Right atrium auricular region (tissue), 2 donors: Measurements from ENCODE around the gene PLD5. TPM values are rescaled to one million over a fixed set of nuclear protein-coding genes. Genes with fewer than 3 reads are reported as not detected.

Experiments used
- DNase-seq: peaks from one replicate; pipeline ENCODE4 v3.0.0-alpha.2; 2019; ENCODE audit warnings: low spot score
- H3K27ac ChIP-seq, 2 donors: fragments of 200-600 bp; sonication (generic); 1 replicate in 1 of 2; 2 replicates in 1 of 2; pipeline ENCODE4 v1.5.1; 2016 to 2019
- H3K27me3 ChIP-seq, 2 donors: fragments of 200-600 bp; sonication (generic); one replicate each; pipeline versions ENCODE4 v1.5.1 to v1.6.0; 2017 to 2019
- H3K36me3 ChIP-seq: fragments of 200-600 bp; sonication (generic); one replicate; pipeline ENCODE4 v1.5.1; 2016
- H3K4me1 ChIP-seq, 2 donors: fragments of 200-600 bp; sonication (generic); one replicate each; pipeline versions ENCODE4 v1.5.1 to v1.6.0; 2017 to 2019
- H3K4me3 ChIP-seq, 2 donors: fragments of 200-600 bp; sonication (generic); 1 replicate in 1 of 2; 2 replicates in 1 of 2; pipeline ENCODE4 v1.5.1; 2017 to 2019; ENCODE audit warnings: mild to moderate bottlenecking in 1 of 2, moderate library complexity in 1 of 2
- H3K9me3 ChIP-seq, 2 donors: fragments of 200-600 bp; sonication (generic); one replicate each; pipeline ENCODE4 v1.5.1; 2019
- total RNA-seq, 2 donors: library from RNA; depleted of rRNA; stranded (reverse); fragments of >200 nt; gene quantifications; one replicate each; pipeline ENCODE4 v1.1.0, GENCODE V29; 2016
- TF ChIP-seq, protein P1 (sequence below), 2 donors: fragments of 200-600 bp; sonication (generic); IDR thresholded peaks; one replicate each; pipeline ENCODE4 v1.5.1; 2019; ENCODE audit warnings: antibody characterized with exemption in 2 of 2

The PLD5 gene
- total RNA-seq, 2 donors from 2014 or later = 0.12 to 0.19 TPM

DNA sequence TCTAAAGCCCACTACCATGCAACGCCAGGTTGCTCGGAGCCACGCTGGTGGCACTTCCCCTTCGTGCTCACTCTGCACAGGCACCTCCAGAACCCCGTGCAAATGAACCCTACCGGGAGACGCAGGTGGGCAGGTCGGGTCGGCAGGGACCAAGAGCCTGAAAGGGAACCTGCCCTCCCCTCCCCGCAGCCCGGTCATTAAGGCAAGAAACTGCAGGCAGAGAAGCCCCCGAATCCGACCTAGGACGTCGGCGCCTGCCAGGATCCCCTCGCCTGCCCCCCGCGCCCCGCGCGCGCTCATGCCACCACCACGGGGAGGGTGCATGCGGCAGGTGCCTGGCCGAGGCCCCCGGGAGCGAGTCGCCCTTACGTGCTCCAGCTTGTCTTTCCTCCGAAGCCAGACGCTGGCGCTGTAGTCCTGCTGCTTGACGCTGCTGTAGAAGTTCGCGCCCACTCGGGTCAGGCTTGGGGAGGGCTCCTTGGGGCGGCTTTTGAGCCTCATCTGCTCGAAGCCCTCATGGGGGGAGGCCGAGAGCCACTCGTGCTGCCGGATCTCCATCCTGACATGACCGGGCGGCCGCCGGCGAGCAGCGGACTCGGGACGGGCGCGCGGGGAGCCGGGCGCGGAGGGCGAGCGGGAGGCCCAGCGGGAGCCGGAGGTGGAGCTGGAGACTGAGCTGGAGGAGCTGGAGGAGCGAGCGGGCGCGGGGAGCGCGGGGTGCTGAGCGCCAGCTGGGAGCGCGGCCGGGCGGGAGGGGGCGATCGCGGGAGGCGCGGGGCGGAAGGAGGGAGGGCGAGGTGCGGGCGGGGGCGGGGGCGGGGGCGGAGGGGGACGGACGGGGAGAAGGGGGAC is 552 bp downstream of the PLD5 start:
- Histone ChIP-seq H3K9me3 (no peaks in the 10 kb centered on the region), H3K4me3 (peak overlapping the region; percentile 17 to 41), H3K36me3 (no peaks in the 10 kb centered on the region), H3K4me1 (peaks cover 0 to 19% of the 10 kb centered on the region in 2 donors), H3K27me3 (peaks cover 4 to 16% of the 10 kb centered on the region in 2 donors), H3K27ac (no peak overlapping the region)
- TF ChIP-seq, protein P1, sequence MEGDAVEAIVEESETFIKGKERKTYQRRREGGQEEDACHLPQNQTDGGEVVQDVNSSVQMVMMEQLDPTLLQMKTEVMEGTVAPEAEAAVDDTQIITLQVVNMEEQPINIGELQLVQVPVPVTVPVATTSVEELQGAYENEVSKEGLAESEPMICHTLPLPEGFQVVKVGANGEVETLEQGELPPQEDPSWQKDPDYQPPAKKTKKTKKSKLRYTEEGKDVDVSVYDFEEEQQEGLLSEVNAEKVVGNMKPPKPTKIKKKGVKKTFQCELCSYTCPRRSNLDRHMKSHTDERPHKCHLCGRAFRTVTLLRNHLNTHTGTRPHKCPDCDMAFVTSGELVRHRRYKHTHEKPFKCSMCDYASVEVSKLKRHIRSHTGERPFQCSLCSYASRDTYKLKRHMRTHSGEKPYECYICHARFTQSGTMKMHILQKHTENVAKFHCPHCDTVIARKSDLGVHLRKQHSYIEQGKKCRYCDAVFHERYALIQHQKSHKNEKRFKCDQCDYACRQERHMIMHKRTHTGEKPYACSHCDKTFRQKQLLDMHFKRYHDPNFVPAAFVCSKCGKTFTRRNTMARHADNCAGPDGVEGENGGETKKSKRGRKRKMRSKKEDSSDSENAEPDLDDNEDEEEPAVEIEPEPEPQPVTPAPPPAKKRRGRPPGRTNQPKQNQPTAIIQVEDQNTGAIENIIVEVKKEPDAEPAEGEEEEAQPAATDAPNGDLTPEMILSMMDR (IDR thresholded peaks at IDR 0.05) = no peak
- no peak for DNase-seq

DNA sequence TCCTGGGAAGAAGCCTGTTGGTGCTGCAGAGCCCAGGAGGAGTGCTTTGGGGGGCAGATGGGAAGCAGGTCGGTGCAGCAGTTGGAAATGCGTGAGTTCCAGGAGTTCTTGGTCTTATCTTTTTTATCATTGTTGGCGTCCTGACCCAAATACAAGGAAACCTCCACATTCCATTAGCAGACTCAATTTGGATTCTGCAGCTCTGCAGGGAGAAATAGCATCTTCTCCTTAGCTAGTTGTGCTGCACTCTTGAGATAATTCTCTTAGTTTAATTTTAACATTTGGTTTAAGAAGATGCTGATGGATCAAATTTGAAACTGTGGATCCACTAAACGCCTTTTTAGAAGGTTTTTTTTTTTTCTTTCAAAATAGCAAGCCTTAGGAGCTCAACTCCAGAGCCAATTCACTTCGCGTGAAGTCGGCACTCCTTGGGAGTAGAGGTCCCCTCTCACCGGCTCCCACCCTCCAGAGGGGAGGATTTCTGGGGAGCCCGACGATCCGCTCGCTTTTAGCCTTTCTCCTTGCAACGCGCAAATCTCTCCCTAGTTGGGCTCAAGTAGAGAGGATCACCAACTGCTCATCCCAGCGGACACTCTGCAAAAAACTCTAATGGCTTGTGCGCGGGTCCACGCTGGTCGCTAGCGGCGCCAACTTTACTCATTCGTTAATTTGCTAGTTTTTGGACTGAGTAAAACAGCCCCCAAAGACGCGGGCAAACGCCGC is 1.3 kb downstream of the PLD5 start:
- H3K4me3 ChIP-seq = no peak overlapping the region
- H3K27ac ChIP-seq = no peak overlapping the region
- no peaks in the 10 kb centered on the region for H3K36me3 ChIP-seq
- TF ChIP-seq, protein P1 (IDR thresholded peaks at IDR 0.05) = no peak
- H3K9me3 ChIP-seq = no peaks in the 10 kb centered on the region
- H3K4me1 ChIP-seq = peaks cover 0 to 19% of the 10 kb centered on the region in 2 donors
- H3K27me3 ChIP-seq = peaks cover 4 to 16% of the 10 kb centered on the region in 2 donors
- no peak for DNase-seq

DNA sequence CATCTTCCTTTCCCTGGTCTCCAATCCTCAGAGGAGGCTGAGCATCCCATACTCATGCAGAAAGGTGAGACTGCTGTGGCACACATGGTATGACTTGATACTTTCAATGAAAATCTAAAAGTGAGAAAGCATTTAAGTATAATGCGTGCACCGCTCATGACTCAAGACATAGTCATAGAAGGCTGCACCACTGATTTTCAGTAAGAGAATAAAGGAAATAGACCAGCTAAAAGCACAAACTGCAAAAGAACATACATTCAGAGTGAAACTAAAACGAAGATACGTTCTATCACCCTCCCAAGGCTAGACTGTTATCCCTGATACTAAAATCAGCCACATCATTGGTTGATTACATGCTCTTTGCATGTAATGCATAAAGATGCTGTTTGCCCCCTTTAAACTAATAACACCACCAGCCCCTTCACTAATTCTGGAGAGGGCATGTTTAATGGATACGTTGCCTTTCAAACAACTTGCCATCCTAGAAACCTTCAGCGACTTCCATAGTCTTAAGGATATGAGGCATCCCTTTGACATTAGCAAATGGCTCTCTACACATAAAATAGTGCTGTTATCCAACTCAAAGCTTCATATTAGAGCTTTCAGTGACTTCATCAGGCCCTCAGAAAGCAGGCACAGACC is 2.1 kb downstream of the PLD5 start:
- Histone ChIP-seq H3K4me1 (peaks cover 0 to 19% of the 10 kb centered on the region in 2 donors), H3K4me3 (no peak overlapping the region), H3K9me3 (peaks cover 0 to 4% of the 10 kb centered on the region in 2 donors), H3K27ac (no peak overlapping the region), H3K36me3 (no peaks in the 10 kb centered on the region), H3K27me3 (peaks cover 4 to 16% of the 10 kb centered on the region in 2 donors)
- TF ChIP-seq, protein P1 (IDR thresholded peaks at IDR 0.05) = no peak
- no peak for DNase-seq

DNA sequence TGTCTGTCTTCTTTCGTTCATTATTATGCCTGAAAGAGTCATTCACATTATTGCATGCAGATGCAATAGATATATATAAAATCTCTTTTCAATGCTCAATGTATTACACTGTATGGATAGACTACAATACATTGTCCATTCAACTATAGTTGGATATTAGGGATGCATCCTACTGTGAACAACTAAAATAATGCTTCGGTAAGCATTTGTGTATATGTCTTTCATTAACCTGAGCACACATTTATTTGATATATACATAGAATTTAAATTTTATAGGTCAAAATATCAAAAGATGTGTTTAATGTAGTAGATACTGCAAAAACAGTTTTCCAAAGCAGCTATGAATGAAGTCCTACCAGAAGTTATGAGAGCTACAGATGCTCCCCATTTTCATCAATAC is 8.9 kb downstream of the PLD5 start:
- Histone ChIP-seq H3K36me3 (no peaks in the 10 kb centered on the region), H3K27ac (no peak overlapping the region), H3K27me3 (no peaks in the 10 kb centered on the region), H3K4me3 (no peak overlapping the region), H3K9me3 (peaks cover 0 to 17% of the 10 kb centered on the region in 2 donors), H3K4me1 (no peaks in the 10 kb centered on the region)
- no peak for DNase-seq
- TF ChIP-seq, protein P1 (IDR thresholded peaks at IDR 0.05) = no peak

DNA sequence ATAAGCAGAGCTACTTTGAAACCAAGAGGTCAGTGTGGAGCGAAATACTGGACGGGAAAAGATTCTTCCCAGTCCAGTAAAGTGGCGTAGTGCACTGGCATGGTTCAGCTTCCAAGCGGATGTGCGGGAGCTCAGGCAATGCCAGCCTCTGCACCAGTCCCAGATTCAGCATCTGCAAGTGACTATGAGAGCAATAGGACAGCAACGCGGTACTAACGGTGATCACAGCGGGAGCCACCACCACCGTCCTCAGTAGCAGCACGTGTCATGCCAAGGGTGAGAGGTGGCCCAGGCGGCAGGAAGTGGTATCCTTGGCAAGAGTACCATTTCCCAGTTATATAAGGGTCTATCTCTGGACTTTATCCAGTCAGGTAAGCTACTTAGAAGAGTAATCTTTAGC is 17.8 kb downstream of the PLD5 start:
- no peaks in the 10 kb centered on the region for H3K9me3 ChIP-seq
- TF ChIP-seq, protein P1 (IDR thresholded peaks at IDR 0.05) = no peak
- no peaks in the 10 kb centered on the region for H3K36me3 ChIP-seq
- H3K4me3 ChIP-seq = no peak overlapping the region
- H3K27me3 ChIP-seq = no peaks in the 10 kb centered on the region
- no peaks in the 10 kb centered on the region for H3K4me1 ChIP-seq
- no peak for DNase-seq
- no peak overlapping the region for H3K27ac ChIP-seq
